ENCODE measurements around the gene MMP15. TPM values are rescaled to one million over a fixed set of nuclear protein-coding genes. Genes with fewer than 3 reads are reported as not detected.

MMP15 gene
- total and polyA plus RNA-seq, 2 of the 13 experiments (the other 11 are each of a cell fraction or from before 2014, with no cell fraction given) = 35.2 to 44.9 TPM

- TF ChIP-seq BCL3 (CRISPR knock-in tag; IDR thresholded peaks at IDR 0.05) (0 out of 2 replicates have a peak, but pooled peaks have one; percentile 77), ZSCAN12 (CRISPR knock-in tag; IDR thresholded peaks at IDR 0.05) (no peak), HBP1 (CRISPR knock-in tag; IDR thresholded peaks at IDR 0.05; ENCODE audit: low read depth) (peak; percentile 70; the same call in 1 of the 2 replicates), E2F5 (CRISPR knock-in tag; conservative IDR thresholded peaks at IDR 0.05) (peak; percentile 23; the same call in 1 of the 2 replicates), ZNF530 (CRISPR knock-in tag; IDR thresholded peaks at IDR 0.05; ENCODE audit: low read depth) (no peak), ZBTB7A (CRISPR knock-in tag; IDR thresholded peaks at IDR 0.05) (peak; percentile 14; the same call in 1 of the 2 replicates), MXD3 (CRISPR knock-in tag; IDR thresholded peaks at IDR 0.05) (peak; percentile 18; the same call in 1 of the 2 replicates), ZSCAN31 (CRISPR knock-in tag; IDR thresholded peaks at IDR 0.05; ENCODE audit: low read depth) (peak; percentile 45), FLYWCH1 (CRISPR knock-in tag; IDR thresholded peaks at IDR 0.05) (no peak), MAZ (IDR thresholded peaks at IDR 0.05; ENCODE audit: borderline replicate concordance, low read depth, low read length) (no peak), MAZ (CRISPR knock-in tag; IDR thresholded peaks at IDR 0.05; ENCODE audit: low read depth) (peak; percentile 71; the same call in 1 of the 2 replicates), ARNT2 (CRISPR knock-in tag; IDR thresholded peaks at IDR 0.05; ENCODE audit: low read depth) (peak; percentile 26; the same call in 1 of the 2 replicates), KDM5B (CRISPR knock-in tag; IDR thresholded peaks at IDR 0.05; ENCODE audit: borderline replicate concordance) (no peak), ZNF567 (CRISPR knock-in tag; IDR thresholded peaks at IDR 0.05; ENCODE audit: borderline replicate concordance) (no peak), NR2C2 (CRISPR knock-in tag; IDR thresholded peaks at IDR 0.05; ENCODE audit: borderline replicate concordance) (peak; percentile 1; the same call in 1 of the 2 replicates), ZNF616 (CRISPR knock-in tag; IDR thresholded peaks at IDR 0.05; ENCODE audit: low read depth) (0 out of 2 replicates have a peak, but pooled peaks have one; percentile 15), SALL1 (CRISPR knock-in tag; IDR thresholded peaks at IDR 0.05) (peak; percentile 41; the same call in 1 of the 2 replicates), KLF12 (CRISPR knock-in tag; IDR thresholded peaks at IDR 0.05; ENCODE audit: borderline replicate concordance) (0 out of 2 replicates have a peak, but pooled peaks have one; percentile 6), BATF2 (CRISPR knock-in tag; IDR thresholded peaks at IDR 0.05) (0 out of 2 replicates have a peak, but pooled peaks have one; percentile 44), PTBP1 (IDR thresholded peaks at IDR 0.05; ENCODE audit: low read depth, low read length, poor library complexity, severe bottlenecking) (peak; percentile 72), SMC3 (IDR thresholded peaks at IDR 0.05; ENCODE audit: low read length) (no peak), POLR2A (IDR thresholded peaks at IDR 0.05; ENCODE audit: insufficient read depth in 1 of 2, low read depth in 2 of 2, low read length in 2 of 2) (peak in 1 of 2 experiments; percentile 69; a peak in 2 of 4 replicates)
Measured at GRCh38 chr16:57999971-58000705, 25.4 kb upstream of the MMP15 start, which contains the start of gene ZNF319 (continued).

Measured in HepG2 (cell line).